ENCODE data around the gene CNST.
"Not testable (repeated sequence)": the region's sequence is repeated elsewhere in the genome, so short reads cannot be mapped to it uniquely, and the experiment has no call there.

The CNST gene

GRCh38 chr1:246711548-246712003 lies 145.3 kb downstream of the CNST start:
- DNase-seq (ENCODE audit: low read depth): no peak

DNA sequence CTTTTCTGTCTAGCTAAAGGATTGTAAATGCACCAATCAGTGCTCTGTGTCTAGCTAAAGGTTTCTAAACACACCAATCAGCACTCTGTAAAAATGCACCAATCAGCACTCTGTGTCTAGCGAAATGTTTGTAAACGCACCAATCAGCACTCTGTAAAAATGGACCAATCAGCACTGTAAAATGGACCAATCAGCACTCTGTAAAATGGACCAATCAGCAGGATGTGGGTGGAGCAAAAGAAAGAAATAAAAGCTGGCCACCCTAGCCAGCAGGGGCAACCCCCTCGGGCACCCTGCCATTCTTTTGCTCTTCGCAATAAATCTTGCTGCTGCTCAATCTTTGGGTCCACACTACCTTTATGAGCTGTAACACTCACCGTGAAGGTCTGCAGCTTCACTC lies 146.2 kb downstream of the CNST start:
- not testable (repeated sequence) for DNase-seq (ENCODE audit: low read depth)
